Stimulated activated CD4-positive, alpha-beta T cell treated with anti-CD3 and anti-CD28 coated beads, Interleukin-2, amount 100 ng/mL, for 24 hours (primary cell): Measurements from ENCODE around the gene GLS.
"Not testable (repeated sequence)": the region's sequence is repeated elsewhere in the genome, so short reads cannot be mapped to it uniquely, and the experiment has no call there.

ENCODE experiments used
- DNase-seq, 2 donors: peaks; one replicate each; pipeline ENCODE4 v3.0.0-alpha.2; 2020

GLS gene

GRCh38 chr2:190973726-190974628, 93.4 kb downstream of the GLS start:
- DNase-seq, result no peak

- no peak for DNase-seq
Measured at GRCh38 chr2:190974629-190975361, 94.2 kb downstream of the GLS start.

- DNase-seq, result no peak
Measured at GRCh38 chr2:190976521-190976920, 95.9 kb downstream of the GLS start.

GRCh38 chr2:190977505-190977904, 96.9 kb downstream of the GLS start:
- no peak for DNase-seq

- DNase-seq, result no peak
Measured at GRCh38 chr2:190978389-190979053, 97.9 kb downstream of the GLS start.

GRCh38 chr2:190979906-190980629, 99.4 kb downstream of the GLS start:
- DNase-seq, result no peak

- DNase-seq, result no peak
Measured at GRCh38 chr2:190980630-190981209, 100.1 kb downstream of the GLS start.

GRCh38 chr2:190981333-190981732, 100.7 kb downstream of the GLS start:
- no peak for DNase-seq

- DNase-seq, result no peak
Measured at GRCh38 chr2:190981733-190982132, 101.1 kb downstream of the GLS start.

GRCh38 chr2:190982262-190983034, 101.8 kb downstream of the GLS start:
- no peak for DNase-seq

GRCh38 chr2:190984595-190984994, 104.0 kb downstream of the GLS start:
- DNase-seq, result no peak

GRCh38 chr2:190986221-190986953, 105.8 kb downstream of the GLS start:
- DNase-seq, result no peak

- DNase-seq, result no peak
Measured at GRCh38 chr2:190987116-190987515, 106.5 kb downstream of the GLS start.

- DNase-seq, result no peak
Measured at GRCh38 chr2:190987938-190988337, 107.3 kb downstream of the GLS start.

GRCh38 chr2:190988910-190989309, 108.3 kb downstream of the GLS start:
- DNase-seq, result no peak

GRCh38 chr2:190990132-190990531, 109.5 kb downstream of the GLS start:
- no peak for DNase-seq

- DNase-seq, result no peak
Measured at GRCh38 chr2:190993292-190993643, 112.6 kb downstream of the GLS start.

GRCh38 chr2:190994148-190994547, 113.5 kb downstream of the GLS start:
- DNase-seq, result no peak

GRCh38 chr2:190995315-190995714, 114.7 kb downstream of the GLS start:
- DNase-seq, result not testable (repeated sequence)

- DNase-seq, result no peak
Measured at GRCh38 chr2:190996338-190996946, 115.8 kb downstream of the GLS start.

GRCh38 chr2:190996947-190997346, 116.3 kb downstream of the GLS start:
- DNase-seq, result no peak
